Left ventricle myocardium inferior (tissue), 1 donor: ENCODE results near the gene MSI2. TPM values are rescaled to one million over a fixed set of nuclear protein-coding genes. Genes with fewer than 3 reads are reported as not detected.
A peak's percentile ranks its signal among the peaks of the same experiment; 100 is the strongest.

Experiments used
- DNase-seq: peaks from one replicate; pipeline ENCODE4 v3.0.0-alpha.2; 2020
- H3K27ac ChIP-seq: fragments of 200-600 bp; replicated peaks from 2 replicates; pipeline ENCODE4 v1.8.0; 2021
- H3K27me3 ChIP-seq: fragments of 200-600 bp; 2 replicates; pipeline ENCODE4 v1.8.0; 2021; ENCODE audit warnings: low read depth
- H3K36me3 ChIP-seq: fragments of 200-600 bp; 2 replicates; pipeline ENCODE4 v1.8.0; 2021
- H3K4me1 ChIP-seq: fragments of 200-600 bp; 2 replicates; pipeline ENCODE4 v1.8.0; 2021
- H3K4me3 ChIP-seq: fragments of 200-600 bp; 2 replicates; pipeline ENCODE4 v1.8.0; 2021; ENCODE audit warnings: mild to moderate bottlenecking, moderate library complexity
- H3K9me3 ChIP-seq: fragments of 200-600 bp; replicated peaks from 2 replicates; pipeline ENCODE4 v1.8.0; 2021
- CTCF ChIP-seq: fragments of 200-600 bp; IDR thresholded peaks from 2 replicates; pipeline ENCODE4 v1.8.0; 2021; ENCODE audit warnings: antibody characterized with exemption, mild to moderate bottlenecking, borderline replicate concordance
- intact Hi-C: fragments of 100-400 bp; cut with micrococcal nuclease; formaldehyde crosslinking; loops from one replicate; pipeline ENCODE4 v1.11.0; 2022
- total RNA-seq: library from RNA; stranded (reverse); fragmentation: NEBNext Ultra II Directional; extraction: Animal tissue kit (Norgen Biotek cat#: 25700); gene quantifications from one replicate; pipeline ENCODE4 v1.2.1, GENCODE V29; 2021
- donor health status: DM: no; HTN: yes; CAD: no; lungs with severe emphysema.

The MSI2 gene
- total RNA-seq, 1 donor from 2014 or later = 118 TPM

GRCh38 chr17:57662041-57662440, 405.7 kb downstream of the MSI2 start:
- Histone ChIP-seq H3K27ac (peak overlapping the region; percentile 90), H3K36me3 (peaks cover 7% of the 10 kb centered on the region), H3K27me3 (no peaks in the 10 kb centered on the region), H3K4me1 (peaks cover 46% of the 10 kb centered on the region), H3K9me3 (no peaks in the 10 kb centered on the region), H3K4me3 (peak overlapping the region; percentile 62)
- intact Hi-C loops = no loop called here
- no peak for DNase-seq
- TF ChIP-seq CTCF = no peak

GRCh38 chr17:57662644-57663308, 406.5 kb downstream of the MSI2 start:
- Histone ChIP-seq H3K4me1 (peaks cover 46% of the 10 kb centered on the region), H3K4me3 (peak overlapping the region; percentile 62), H3K27me3 (no peaks in the 10 kb centered on the region), H3K27ac (peak overlapping the region; percentile 90), H3K9me3 (no peaks in the 10 kb centered on the region), H3K36me3 (peaks cover 7% of the 10 kb centered on the region)
- DNase-seq = peak; percentile 96
- peak; percentile 20 for TF ChIP-seq CTCF
- intact Hi-C loops = no loop called here

- peaks cover 52% of the 10 kb centered on the region for H3K4me1 ChIP-seq
- intact Hi-C loops = no loop called here
- no peaks in the 10 kb centered on the region for H3K27me3 ChIP-seq
- H3K4me3 ChIP-seq = peak overlapping the region; percentile 62
- peak overlapping the region; percentile 90 for H3K27ac ChIP-seq
- peaks cover under 1% of the 10 kb centered on the region for H3K36me3 ChIP-seq
- H3K9me3 ChIP-seq = no peaks in the 10 kb centered on the region
- no peak for DNase-seq
- no peak for TF ChIP-seq CTCF
Measured at GRCh38 chr17:57663326-57664070, 407.2 kb downstream of the MSI2 start.

- intact Hi-C loops = no loop called here
- Histone ChIP-seq H3K4me3 (no peak overlapping the region), H3K27me3 (no peaks in the 10 kb centered on the region), H3K4me1 (peaks cover 53% of the 10 kb centered on the region), H3K9me3 (no peaks in the 10 kb centered on the region), H3K27ac (peak overlapping the region; percentile 27), H3K36me3 (no peaks in the 10 kb centered on the region)
- DNase-seq = no peak
- no peak for TF ChIP-seq CTCF
Measured at GRCh38 chr17:57665128-57665527, 408.8 kb downstream of the MSI2 start.

GRCh38 chr17:57665696-57666095, 409.4 kb downstream of the MSI2 start:
- TF ChIP-seq CTCF = no peak
- DNase-seq = no peak
- peak overlapping the region; percentile 27 for H3K27ac ChIP-seq
- H3K36me3 ChIP-seq = no peaks in the 10 kb centered on the region
- intact Hi-C loops = no loop called here
- no peaks in the 10 kb centered on the region for H3K9me3 ChIP-seq
- peaks cover 53% of the 10 kb centered on the region for H3K4me1 ChIP-seq
- no peak overlapping the region for H3K4me3 ChIP-seq
- no peaks in the 10 kb centered on the region for H3K27me3 ChIP-seq
